GM19043 (cell line): Measurements from ENCODE around the gene CCDC3.
"Not testable (repeated sequence)": the region's sequence is repeated elsewhere in the genome, so short reads cannot be mapped to it uniquely, and the experiment has no call there.

ENCODE experiments used
- ATAC-seq: cut with Tn5 transposase; IDR thresholded peaks from one replicate; pipeline ENCODE4 v1.9.1; 2021; ENCODE audit warnings: low read depth; ENCODE audit not compliant: unreplicated experiment

The CCDC3 gene

DNA sequence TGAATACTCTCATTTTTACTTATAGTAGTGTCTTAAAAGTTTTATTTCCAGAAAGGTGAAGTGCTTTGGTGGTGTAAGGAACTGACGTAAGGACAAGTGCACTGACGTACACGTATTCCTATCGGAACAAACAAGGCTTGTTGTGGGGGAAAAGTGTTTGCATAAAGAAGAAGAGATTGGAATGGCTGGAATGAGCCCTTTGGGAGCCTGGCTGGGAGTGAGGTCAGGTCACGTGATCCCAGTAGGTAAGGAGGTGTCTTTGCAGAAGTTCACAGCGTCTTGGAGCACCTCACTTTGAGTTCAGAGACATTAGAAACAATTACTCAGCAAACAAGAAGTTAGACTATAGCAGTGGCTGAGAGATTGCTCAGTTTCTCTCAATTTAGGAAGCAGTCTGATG is 104.2 kb downstream of the CCDC3 start:
- ATAC-seq, result no peak

DNA sequence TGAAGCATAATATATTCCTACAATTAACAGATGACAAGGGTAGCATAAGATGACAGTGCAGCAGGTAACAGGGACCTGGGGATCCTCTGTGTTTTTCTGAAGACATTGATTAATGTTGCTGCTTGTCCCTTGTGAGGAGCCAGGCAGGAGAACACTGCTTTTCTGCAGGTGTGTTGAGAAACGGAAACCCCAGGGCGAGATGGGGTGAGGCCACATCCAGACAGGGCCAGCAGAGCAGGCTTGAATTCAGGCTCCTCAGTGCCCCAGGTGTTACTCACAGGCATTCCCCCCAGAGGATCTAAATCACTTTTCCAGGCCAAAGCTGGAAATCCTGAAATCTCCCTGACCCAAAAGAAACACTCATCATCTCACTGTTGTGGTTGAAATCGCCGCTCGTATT is 105.3 kb downstream of the CCDC3 start:
- ATAC-seq, result no peak

DNA sequence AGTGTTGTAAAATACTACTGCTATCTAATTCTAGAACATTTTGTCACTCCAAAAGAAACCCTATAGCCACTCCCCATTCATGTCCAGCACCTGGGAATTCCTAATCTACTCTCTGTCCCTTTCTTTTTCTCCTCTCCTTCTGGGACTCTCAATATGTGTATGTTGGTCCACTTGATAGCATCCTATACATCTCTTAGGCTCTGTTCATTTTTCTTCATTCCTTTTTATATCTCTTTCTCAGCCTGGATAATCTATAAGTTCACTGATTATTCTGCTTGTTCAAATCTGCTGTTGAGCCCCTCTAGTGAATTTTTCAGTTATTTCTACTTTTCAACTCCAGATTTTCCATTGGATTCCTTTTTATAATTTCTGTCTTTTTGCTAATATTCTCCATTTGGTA is 108.6 kb downstream of the CCDC3 start:
- ATAC-seq, result no peak

DNA sequence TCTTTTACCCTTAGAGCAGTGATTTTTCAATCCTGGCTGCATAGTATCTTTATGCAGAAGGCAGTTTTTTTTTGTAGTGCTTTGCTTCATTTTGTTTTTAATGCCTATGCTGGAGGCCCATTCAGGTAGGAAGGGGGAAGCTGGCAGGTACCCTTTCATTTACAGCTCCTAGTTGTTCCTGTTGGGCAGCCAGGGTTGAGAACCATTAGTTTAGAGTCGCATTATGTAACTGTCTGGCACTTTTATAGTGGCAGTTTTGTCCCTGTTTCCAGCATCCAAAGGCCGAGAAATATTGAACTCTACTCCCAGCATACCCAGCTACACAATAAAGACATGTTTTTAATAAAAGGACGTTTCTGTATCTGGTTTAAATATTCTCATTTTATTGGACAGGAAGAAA is 110.6 kb downstream of the CCDC3 start:
- ATAC-seq, result no peak

DNA sequence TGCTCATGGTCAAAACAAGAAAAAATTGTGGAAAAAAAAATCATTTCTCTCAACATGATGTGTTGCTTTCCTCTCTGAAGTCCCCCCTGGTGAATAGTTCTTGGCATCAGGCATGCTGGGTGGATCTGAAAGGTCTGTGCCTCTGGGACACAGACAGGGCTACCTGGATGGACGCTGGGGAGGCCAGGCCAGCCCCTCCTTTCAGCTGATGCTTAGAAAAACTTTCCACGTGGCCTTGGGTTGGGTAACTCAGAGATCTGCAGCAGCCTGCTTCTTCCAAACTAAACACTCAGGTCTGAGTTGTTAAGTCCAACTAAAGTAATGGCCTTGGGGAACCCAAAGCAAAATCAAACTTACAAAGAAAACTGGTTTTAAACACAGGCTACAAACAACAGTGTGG is 113.0 kb downstream of the CCDC3 start:
- ATAC-seq, result no peak

DNA sequence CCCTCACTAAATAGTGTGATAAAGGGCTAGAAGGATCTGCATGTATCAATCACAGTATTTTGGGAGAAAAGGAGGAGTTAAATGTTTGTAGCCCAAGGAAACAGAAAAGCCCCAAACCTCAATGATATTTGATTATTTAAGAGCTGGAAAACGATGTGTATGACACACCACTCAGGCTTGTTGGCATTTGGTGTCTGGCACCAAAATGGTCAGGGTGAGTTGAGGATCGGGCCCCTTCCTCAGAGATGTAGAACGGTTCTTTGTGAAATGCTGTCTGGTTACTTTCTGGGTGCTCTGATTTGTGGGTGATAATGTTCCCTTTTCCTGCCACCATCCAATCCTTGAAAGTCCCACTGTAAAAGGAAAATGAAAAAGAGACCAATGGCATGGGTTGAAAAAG is 113.7 kb downstream of the CCDC3 start:
- ATAC-seq, result no peak

DNA sequence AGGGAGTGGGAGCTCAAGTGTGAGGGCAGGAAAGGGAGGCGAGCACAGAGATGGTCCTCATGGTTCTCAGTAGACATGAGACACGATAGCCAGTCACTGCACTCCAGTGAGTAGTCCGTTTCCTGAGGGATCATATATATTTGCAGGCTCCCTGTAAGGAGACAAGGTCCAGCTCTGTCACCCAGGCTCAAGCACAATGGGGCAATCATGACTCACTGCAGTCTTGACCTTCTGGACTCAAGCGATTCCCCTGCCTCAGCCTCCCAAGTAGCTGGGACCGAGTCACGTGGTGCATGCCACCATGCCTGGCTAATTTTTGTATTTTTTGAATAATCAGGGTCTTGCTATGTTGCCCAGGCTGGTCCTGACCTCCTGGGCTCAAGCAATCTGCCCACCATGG is 116.7 kb downstream of the CCDC3 start:
- no peak for ATAC-seq

DNA sequence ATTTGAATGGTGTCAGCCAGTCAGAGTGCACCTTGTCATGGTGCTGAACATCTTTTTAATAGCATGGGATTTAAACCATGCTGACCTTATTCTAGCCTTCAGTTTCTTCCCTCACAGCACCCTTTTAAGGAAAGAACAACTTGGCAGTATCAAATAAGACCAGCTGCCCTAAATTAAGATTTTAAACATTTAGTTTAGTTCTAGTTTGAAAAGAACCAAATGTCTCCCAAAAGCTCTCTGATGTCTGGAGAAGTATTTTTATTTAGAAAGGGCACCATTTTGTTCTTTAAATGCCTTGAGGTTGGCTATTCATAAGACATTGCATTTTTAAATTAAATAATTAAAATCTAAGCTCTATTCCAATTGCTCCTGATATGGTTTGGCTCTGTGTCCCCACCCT is 121.1 kb downstream of the CCDC3 start:
- ATAC-seq, result no peak

DNA sequence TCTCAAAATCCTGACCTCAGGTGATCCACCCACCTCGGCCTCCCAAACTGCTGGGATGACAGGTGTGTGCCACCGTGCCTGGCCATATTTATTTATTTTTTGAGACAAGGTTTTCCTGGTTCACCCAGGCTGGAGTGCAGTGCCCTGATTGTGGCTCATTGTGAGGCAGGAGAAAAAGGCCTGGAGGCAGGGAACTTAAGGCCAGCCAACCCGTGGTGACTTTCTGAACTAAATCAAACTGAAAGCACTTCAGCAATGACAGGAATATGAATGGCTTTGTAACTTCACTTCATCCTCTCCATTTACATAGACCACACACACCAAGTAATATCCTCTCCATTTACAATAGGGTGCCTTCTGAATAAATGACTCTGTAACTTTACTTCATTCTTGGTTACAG is 124.4 kb downstream of the CCDC3 start:
- no peak for ATAC-seq

DNA sequence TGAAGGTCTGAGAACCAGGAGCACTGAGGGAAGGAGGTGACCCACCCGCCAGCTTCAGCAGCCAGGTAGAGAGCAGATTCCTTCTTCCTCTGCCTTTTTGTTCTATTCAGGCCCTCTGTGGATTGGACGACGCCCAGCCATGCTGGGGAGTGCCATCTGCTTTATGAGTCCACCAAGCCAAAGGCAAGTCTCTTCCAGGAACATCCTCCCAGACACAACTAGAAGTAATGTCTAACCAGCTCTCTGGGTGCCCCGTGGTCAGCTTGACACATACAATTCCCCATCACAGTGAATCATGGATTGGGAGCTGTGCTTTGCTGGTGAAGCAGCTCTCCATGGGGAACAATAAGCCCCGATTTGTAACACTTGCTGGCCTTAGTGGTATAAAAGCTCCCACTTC is 125.2 kb downstream of the CCDC3 start:
- ATAC-seq, result no peak

DNA sequence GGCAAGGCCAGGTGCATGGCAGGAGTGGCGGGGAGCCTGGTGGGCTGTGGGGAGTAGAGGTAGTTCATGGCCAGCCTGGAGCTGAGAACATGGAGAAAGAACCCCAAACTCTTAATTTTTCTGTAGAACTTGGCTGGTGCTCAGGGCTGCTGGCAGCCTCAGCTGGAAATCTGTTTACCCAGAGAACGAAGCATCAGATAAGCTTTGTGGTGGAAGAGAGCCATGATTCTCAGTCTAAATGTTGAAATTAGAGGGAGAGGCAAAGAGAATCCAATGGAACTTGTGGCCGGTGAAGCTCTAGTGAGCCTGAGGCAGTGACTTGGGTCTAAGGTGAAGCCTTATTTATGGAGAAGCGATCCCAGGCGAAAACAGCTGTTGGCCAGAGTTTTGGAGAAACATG is 126.4 kb downstream of the CCDC3 start:
- ATAC-seq, result no peak

DNA sequence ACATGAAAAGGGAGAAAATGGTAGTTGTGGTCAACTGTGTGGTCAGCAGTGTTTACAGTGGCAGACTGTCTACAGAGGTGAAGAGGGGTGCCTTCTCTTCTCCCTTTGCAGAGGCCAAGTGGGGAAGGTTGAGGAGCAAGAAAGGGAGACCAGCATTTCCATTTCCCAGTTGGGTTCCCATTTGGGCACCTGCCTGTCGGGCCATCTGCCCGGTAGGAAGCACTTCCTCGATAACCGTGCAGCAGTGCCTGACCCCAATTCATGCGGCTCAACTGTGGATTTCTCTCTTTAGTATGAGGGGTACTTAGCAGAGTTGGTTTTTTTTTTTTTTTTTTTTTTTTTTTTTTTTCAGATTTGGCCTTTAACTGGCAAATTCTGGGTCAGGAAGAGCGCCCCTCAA is 127.0 kb downstream of the CCDC3 start:
- ATAC-seq, result no peak

DNA sequence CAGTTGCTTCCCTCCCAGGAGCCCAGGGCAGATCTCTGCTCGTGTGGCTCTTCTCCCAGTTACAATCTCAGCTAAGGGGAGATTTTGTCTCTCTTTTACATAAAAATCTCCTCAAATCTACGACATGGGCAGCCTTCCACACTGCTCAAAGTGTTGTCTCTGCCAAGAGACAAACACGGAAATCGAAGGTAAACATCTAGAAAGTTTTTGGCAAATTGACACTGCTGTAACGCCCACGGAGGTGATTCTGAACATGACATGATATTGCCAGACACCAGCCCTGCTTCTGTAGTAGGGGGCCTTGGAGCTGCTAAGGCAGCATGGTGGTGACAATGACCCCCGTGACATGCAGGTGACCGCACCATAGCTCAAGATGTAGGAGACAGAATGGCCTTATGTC is 128.3 kb downstream of the CCDC3 start:
- no peak for ATAC-seq

DNA sequence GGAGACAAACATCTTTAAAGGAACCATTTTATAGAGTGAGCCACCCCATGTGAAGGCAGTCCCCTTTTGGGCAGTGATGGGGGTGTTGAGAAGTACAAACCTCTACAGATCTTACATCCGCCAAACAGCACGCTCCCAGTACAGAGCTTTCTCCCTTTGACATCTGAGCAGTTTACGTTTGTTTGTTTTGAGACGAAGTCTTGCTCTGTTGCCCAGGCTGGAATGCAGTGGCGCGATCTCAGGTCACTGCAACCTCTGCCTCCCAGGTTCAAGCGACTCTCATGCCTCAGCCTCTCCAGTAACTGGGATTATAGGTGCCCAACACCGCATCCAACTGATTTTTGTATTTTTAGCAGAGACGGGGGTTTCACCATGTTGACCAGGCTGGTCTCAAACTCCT is 128.9 kb downstream of the CCDC3 start:
- no peak for ATAC-seq

DNA sequence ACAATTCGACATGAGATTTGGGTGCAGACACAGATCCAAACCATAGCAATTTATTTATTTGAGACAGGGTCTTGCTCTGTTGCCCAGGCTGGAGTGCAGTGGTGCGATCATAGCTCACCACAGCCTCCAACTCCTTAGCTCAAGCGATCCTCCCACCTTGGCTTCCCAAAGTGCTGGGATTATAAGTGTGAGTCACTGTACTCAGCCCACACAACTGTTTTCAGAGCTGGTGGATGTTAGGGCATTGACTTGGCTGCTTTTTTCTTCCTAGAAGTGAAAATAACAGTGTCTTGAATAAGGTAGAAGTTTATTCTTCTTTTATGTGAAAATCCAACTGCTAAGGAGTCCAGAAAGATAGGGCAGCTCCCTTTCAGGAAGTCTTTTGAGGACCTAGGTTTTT is 132.1 kb downstream of the CCDC3 start:
- ATAC-seq, result no peak

DNA sequence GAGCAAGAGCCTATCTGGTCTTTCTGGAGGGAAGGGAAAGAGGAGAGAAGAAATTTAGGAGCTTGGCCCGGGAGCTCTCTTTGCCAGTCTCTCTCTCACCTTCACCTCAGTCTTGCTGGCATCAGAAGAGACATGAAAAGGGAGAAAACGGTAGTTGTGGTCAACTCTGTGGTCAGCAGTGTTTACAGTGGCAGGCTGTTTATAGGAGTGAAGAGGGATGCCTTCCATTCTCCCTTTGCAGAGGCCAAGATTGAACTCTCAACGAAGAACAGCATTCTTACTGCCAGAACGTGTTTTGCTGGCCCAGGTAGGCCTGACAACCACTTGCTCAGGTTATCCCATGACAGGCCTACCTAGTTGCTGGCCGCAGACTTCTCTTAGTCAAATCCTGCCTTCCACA is 133.3 kb downstream of the CCDC3 start:
- ATAC-seq, result no peak

DNA sequence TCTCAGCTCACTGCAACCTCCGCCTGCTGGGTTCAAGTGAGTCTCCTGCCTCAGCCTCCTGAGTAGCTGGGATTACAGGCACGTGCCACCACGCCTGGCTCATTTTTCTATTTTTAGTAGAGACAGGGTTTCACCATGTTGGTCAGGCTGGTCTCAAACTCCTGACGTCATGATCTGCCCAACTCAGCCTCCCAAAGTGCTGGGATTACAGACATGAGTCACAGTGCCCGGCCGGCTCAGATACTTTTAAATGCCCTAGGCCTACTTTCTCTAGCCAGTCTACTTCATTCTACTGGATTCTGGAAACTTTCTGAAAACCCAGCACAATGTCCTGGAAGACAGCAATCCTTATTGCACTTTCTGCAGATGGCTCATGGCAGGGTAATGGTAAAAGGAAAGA is 136.0 kb downstream of the CCDC3 start:
- ATAC-seq, result not testable (repeated sequence)

DNA sequence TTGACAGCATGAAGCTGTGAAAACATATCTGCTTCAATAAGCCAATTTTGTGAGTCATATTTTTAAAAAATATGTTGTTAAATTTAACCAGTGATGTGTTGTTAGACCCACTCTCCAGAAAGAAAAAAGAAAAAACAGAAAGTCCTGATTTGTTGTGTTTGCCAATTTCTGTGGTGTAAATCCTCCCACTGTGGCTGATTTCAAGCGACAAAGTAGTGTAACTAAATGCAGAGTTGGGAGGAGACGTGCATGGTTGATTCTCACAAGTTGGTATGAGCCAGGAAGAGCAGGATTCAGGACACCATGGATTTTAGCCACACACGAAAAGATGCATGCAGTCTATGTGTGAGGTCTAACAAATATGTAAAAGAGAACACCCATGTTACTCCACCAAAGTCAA is 139.1 kb downstream of the CCDC3 start:
- ATAC-seq, result no peak

DNA sequence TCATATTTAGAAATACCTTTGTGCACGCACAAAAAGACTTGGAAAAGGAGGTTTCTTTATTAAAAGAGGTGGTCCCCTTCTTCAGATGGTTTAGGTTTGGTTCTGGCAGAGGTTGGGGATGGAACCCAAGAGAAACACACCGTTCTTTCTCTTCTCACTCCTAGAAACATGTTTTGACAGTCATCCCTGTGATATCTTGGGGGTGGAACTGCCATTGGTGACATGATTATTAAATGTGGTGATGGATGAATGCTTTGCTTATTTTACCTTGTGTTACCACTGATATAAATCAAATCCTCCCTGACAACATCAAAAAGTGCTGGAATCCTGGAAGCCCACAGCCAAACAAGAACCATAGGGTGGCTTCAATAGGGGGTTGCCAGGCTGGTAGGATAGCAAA is 146.5 kb downstream of the CCDC3 start:
- no peak for ATAC-seq

DNA sequence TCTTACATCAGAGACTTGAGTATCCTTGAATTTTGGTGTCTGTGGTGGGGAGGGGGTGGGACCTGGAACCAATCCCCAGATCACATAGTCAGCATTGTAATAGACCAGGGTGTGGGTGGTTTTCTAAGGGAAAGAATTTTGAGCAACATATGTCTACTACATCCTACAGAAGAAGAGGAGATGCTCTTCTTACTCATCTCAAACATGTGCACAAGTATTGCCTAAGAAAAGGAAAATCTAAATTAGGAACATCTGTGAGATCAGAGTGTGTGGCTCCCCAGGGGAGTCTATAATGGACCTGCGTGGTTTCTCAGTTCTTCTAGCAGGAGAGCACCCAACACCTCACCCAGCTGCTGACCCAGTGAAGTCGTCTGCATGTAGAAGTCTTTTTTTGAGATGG is 148.8 kb downstream of the CCDC3 start:
- no peak for ATAC-seq

DNA sequence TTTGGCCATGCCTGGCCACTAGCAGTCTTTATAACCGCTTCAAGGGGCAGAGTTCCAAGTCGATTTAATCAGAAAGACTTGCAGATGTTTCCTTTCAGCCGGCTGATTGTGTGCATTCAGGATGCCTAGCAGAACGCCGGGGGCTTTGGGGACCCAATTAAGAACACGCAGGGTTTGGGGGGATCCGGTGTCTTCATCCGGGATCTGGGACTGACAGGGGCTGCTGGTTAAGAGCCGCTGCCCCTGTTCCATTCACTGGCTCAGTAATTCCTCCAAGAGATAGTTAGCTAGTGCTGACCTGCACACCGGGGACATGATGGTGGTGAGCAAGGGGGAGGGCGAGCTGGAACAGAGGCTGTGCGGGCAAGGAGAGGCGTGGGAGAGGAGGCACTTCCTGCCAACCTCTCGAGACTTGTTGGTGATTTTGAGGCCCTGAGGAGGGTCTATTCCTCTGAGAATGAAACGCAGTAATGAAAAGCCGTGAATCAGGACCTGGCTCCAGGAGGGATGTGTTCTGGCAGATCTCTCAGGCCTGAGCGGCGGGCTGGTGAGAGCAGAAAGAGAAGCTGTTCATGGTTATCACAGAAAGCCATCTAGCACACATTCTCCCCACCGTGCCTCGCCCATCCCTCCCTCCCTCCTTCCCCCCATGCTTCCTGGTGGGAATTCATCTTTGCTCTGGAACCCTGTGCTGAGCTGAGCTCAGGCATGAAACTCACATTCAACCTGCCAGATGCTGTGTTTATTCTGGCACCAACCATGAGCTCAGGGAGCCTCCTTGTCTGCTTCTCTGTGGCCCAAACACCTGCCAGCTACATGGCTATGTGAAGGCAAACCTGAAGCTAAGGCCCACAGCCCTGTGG is 152.0 kb downstream of the CCDC3 start:
- no peak for ATAC-seq

DNA sequence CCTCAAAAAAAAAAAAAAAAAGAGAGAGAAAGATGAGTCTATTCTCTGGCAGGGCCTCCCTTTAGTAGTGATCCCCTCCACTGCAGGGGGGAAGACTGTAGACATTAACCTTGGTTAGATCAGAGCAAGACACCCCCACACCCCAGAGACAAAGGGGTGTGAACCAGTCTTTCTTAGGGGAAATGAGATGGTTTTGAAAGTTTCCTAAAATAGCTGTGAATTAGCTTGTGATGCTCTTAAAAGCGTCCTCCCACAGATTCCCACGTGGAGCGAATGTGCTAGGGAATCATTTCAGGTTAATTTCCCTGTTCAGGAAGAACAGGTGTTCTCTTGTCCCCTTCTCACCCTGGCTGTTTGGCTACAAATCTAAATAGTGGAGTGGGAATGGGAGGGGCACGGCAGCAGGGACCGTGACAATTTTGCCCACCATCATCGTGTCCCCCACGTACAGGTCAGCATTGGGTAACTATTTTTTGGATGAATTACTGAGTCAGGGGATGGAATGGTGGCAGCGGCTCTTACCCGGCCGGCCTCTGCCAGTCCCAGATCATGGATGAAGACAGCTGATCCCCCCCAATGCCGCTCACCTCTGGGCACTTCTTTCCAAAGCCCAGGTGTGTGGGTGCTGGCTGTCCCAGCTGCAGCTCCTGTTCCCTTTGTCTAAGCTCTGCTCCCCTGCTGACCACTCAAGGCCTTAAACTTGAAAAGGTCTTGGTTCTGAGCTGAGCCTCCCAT is 152.9 kb downstream of the CCDC3 start:
- ATAC-seq, result no peak
